Astrocyte (in vitro differentiated cells and primary cell): ENCODE results near the gene PLS3.
"Not testable (repeated sequence)": the region's sequence is repeated elsewhere in the genome, so short reads cannot be mapped to it uniquely, and the experiment has no call there.

Experiments
- EZH2 ChIP-seq: IDR thresholded peaks from 2 replicates; pipeline ENCODE4 v1.6.1; 2012; ENCODE audit warnings: mild to moderate bottlenecking, low read length, inconsistent platforms; ENCODE audit not compliant: insufficient read depth
- TF ChIP-seq, protein P1 (sequence below): IDR thresholded peaks from 2 replicates; pipeline ENCODE4 v1.5.1; 2011; ENCODE audit warnings: low read depth, mild to moderate bottlenecking, inconsistent platforms, low read length, moderate library complexity; ENCODE audit not compliant: insufficient read depth

DNA sequence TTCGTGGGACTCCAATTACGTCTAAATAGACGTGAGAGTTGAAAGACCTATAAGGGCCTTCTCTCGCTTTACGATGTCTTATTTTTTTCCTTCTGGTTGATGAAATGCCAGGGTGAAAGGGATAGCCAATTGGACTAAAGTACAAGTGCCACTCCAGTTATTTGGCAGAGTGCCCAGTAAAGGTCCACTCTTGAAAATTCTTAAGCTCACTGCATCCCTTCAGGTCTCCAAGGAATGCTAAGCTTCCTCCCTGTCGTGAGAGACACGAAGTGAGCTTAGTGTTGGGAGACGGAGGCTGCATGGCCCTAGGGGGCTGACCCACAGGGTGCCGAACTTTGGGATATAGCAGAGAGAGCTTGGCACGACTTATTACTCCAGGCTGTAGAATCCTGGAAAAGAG is 19.9 kb upstream of the PLS3 start:
- TF ChIP-seq, protein P1, sequence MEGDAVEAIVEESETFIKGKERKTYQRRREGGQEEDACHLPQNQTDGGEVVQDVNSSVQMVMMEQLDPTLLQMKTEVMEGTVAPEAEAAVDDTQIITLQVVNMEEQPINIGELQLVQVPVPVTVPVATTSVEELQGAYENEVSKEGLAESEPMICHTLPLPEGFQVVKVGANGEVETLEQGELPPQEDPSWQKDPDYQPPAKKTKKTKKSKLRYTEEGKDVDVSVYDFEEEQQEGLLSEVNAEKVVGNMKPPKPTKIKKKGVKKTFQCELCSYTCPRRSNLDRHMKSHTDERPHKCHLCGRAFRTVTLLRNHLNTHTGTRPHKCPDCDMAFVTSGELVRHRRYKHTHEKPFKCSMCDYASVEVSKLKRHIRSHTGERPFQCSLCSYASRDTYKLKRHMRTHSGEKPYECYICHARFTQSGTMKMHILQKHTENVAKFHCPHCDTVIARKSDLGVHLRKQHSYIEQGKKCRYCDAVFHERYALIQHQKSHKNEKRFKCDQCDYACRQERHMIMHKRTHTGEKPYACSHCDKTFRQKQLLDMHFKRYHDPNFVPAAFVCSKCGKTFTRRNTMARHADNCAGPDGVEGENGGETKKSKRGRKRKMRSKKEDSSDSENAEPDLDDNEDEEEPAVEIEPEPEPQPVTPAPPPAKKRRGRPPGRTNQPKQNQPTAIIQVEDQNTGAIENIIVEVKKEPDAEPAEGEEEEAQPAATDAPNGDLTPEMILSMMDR, result not testable (repeated sequence)
- not testable (repeated sequence) for TF ChIP-seq EZH2
